ENCODE measurements around the gene CYTH3.
A peak's percentile ranks its signal among the peaks of the same experiment; 100 is the strongest.
"Not testable (repeated sequence)": the region's sequence is repeated elsewhere in the genome, so short reads cannot be mapped to it uniquely, and the experiment has no call there.

CYTH3 gene, protein sequence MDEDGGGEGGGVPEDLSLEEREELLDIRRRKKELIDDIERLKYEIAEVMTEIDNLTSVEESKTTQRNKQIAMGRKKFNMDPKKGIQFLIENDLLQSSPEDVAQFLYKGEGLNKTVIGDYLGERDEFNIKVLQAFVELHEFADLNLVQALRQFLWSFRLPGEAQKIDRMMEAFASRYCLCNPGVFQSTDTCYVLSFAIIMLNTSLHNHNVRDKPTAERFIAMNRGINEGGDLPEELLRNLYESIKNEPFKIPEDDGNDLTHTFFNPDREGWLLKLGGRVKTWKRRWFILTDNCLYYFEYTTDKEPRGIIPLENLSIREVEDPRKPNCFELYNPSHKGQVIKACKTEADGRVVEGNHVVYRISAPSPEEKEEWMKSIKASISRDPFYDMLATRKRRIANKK

GRCh38 chr7:6272481-6273323 is at the start of gene CYTH3:
Gene CYTH3 (minus strand): TSS chr7:6272624. CDS start chr7:6272507, 117 bp downstream.
- DNase-seq = peak in 1 of 2 donors; percentile 61

DNA sequence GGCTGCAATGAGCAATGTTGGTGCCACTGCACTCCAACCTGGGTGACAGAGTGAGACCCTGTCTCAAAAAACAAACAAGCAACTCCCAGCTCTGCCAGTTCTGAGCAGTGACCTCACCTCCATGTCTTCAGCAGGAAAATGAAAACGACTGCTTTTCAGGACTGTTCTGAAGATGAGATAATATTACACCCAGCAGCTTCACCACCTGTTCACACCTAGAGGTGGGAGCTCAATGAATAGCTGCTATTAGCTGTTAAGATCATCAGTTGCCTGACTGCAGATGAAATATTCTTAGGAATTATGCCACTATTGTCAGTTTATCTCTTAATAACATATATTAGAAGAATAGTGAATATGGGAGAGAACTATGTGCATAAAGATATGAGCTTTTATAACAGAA is 48.4 kb upstream of the CYTH3 start:
- DNase-seq = no peak

- peak in 1 of 2 donors; percentile 73 for DNase-seq
Observed at GRCh38 chr7:6317797-6318438, 45.5 kb upstream of the CYTH3 start.

GRCh38 chr7:6316226-6316625 is 43.8 kb upstream of the CYTH3 start:
- DNase-seq = no peak

DNA sequence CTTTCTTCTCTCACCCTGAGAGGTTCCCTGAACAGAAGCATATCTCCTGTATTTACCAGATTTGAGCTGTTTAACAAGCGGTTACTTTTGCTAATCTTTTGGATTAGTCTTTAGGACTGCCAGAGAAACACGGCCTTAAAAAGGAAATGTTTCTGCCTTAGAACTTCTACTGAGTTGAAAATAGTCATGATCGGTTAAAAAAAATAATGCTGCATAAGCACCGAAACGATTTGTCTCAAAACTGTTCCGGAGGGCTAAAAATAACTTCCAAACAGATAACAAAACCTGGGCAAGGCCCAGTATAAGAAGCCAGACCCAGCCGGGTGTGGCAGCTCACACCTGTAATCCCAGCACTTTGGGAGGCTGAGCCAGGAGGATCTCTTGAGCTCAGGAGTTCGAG is 43.3 kb upstream of the CYTH3 start:
- DNase-seq = no peak

GRCh38 chr7:6310271-6310993 is 38.0 kb upstream of the CYTH3 start:
- no peak for DNase-seq

DNA sequence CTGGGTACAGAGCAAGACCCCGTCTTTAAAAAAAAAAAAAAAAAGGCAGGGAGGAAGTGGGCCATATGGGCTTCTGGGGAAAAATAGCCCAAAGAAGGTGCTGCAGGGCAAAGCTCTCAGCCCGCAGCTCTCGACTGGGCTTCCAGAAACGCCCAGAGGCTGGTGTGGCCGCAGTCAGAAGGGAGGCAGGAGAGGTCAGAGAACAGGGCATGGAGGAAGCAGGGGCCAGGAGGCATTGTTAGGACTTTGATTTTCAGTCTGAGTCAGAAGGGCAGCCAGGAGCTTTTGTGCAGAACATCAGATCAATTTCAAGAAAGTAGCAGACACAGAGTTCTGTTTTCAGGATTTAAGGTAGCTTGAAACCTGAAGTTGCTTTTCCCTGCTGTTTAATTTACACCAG is 35.3 kb upstream of the CYTH3 start:
- DNase-seq = no peak

DNA sequence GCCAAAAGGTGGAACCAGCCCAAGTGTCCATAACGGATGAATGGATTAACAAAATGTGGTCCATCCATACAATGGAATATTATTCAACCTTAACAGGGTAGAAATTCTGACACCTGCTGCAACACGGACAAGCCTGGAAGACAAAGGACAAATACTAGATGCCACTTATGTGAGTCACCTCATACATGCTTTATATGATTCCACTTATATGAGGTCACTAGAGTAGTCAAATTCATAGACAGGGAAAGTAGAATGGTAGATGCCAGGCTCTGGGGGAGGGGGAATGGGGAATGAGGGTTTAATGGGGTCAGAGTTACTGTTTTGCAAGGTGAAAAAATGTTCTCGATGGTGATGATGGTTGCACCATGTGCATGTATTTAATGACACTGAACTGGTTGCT is 34.0 kb upstream of the CYTH3 start:
- DNase-seq = no peak

GRCh38 chr7:6305330-6305729 is 32.9 kb upstream of the CYTH3 start:
- DNase-seq = no peak

- not testable (repeated sequence) for DNase-seq
Observed at GRCh38 chr7:6301446-6301845, 29.0 kb upstream of the CYTH3 start.

GRCh38 chr7:6299774-6300173 is 27.4 kb upstream of the CYTH3 start:
- no peak for DNase-seq

- no peak for DNase-seq
Observed at GRCh38 chr7:6294839-6295238, 22.4 kb upstream of the CYTH3 start.

- no peak for DNase-seq
Observed at GRCh38 chr7:6293202-6293601, 20.8 kb upstream of the CYTH3 start.

DNA sequence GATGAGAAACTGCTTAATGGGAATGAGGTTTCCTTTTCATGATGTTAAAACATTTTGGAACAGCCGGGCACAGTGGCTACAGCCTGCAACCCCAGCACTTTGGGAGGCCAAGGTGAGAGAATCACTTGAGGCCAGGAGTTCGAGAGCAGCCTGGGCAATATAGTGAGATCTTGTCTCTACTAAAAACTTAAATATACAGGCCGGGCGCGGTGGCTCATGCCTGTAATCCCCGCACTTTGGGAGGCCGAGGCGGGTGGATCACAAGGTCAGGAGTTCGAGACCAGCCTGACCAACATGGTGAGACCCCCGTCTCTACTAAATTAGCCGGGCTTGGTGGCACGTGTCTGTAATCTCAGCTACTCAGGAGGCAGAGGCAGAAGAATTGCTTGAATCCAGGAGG is 19.5 kb upstream of the CYTH3 start:
- not testable (repeated sequence) for DNase-seq

DNA sequence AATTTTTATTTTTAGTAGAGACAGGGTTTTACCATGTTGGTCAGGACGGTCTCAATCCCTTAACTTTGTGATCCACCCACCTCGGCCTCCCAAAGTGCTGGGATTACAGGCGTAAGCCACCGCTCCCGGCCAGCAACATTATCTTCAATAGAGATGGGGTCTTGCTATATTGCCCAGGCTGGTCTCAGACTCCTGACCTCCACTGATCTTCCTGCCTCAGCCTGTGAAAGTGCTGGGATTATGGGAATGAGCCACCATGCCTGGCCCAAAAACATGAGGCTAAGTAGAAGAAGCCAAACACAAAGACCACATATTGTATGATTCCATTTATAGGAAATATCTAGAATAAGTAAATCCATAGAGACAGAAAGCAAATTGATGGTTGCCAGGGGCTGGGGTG is 19.1 kb upstream of the CYTH3 start:
- no peak for DNase-seq

DNA sequence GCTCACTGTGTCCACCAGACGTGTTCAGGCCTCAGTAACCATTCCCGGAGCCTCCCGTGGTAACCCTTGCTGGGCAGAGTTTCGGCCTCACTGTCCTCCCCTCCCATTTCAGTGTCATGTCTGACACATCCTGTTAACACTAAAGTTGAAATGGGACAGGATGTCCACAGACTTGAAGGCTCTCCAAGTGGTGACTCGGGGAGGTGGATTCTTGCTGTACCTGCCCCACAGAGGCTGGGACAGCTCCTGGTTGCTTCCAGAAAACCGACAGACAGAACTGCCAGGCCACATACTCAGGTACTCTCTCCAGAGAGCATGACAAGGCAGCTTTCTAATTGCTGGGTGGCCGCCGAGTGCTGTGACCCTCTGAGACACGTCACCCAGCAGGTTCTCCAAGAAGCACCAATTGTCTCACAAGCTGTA is 17.9 kb upstream of the CYTH3 start:
- no peak for DNase-seq

DNA sequence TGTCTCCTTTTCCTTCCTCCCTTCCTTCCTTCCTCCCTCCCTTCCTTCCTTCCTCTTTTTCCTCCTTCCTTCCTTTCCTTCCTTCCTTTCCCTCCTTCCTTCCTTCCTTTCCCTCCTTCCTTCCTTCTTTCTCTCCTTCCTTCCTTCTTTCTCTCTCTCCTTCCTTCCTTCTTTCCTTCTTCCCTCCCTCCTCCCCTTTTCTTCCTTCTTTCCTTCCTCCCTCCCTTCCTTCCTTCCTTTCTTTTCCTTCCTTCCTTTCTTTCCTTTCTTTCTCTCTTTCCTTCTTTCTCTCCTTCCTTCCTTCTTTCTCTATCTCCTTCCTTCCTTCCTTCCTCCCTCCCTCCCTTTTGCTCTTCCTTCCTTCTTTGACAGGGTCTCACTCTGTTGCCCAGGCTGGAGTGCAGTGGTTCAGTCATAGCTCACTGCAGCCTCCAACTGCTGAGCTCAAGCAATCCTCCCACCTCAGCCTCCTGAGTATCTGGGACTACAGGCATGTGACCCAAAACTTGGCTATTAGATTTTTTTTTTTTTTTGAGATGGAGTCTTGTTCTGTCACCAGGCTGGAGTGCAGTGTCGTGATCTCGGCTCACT is 15.9 kb upstream of the CYTH3 start:
- no peak for DNase-seq

GRCh38 chr7:6286486-6286885 is 14.1 kb upstream of the CYTH3 start:
- DNase-seq = no peak

DNA sequence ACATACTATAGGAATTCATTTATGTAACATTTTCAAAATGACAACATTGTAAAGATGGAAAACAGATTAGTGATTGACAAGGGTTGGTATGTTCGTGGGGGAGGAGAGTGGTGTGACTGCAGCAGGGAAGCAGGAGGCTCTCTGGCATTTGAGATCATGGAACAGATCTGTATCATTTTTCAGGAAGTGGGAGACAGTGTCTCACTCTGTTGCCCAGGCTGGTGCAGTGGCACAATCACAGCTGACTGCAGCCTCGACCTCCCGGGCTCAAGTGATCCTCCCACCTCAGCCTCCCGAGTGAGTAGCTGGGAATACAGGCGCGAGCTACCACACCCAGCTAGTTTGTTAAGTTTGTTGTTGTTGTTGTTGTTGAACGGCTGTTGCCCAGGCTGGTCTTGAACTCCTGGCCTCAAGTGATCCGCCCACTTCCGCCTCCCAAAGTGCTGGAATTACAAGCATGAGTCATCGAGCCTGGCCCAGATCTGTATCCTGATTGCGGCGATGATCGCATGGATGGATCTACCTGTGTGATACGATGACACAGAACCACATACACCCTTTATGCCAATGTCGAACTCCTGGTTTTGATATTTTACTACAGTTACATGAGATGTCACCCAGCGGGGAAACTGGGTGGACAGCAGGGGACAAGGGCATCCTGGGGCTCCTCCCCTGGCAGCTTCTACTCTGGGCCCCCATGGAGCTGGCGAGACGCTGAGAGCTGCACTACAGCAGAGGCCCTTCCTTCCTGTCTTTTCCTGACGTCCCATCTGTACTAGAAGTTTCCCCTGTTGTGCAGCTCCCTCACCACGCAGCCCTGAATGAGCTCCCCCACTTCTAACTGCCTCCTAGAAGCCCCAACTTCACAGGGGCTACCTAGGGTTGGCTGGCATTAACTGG is 12.3 kb upstream of the CYTH3 start:
- no peak for DNase-seq

GRCh38 chr7:6284055-6284400 is 11.6 kb upstream of the CYTH3 start:
- no peak for DNase-seq

GRCh38 chr7:6283391-6284054 is 11.1 kb upstream of the CYTH3 start:
- not testable (repeated sequence) for DNase-seq
